H1 (cell line): Measurements from ENCODE around the gene TCP11. TPM values are rescaled to one million over a fixed set of nuclear protein-coding genes. Genes with fewer than 3 reads are reported as not detected.

ENCODE experiments used
- CEBPB ChIP-seq: IDR thresholded peaks from 2 replicates; pipeline ENCODE4 v1.6.1; 2012; ENCODE audit warnings: low read depth, low read length
- FOSL1 ChIP-seq: IDR thresholded peaks from 2 replicates; pipeline ENCODE4 v1.6.1; 2011; ENCODE audit warnings: mild to moderate bottlenecking, low read depth, low read length, moderate library complexity; ENCODE audit not compliant: insufficient read depth
- HDAC6 ChIP-seq: IDR thresholded peaks from one replicate; pipeline ENCODE4 v1.7.1; 2012; ENCODE audit warnings: low read depth, mild to moderate bottlenecking, inconsistent platforms, low read length, moderate library complexity
- JUND ChIP-seq: IDR thresholded peaks from 2 replicates; pipeline ENCODE4 v1.6.1; 2011; ENCODE audit warnings: mild to moderate bottlenecking, improper control_type of control experiment, low read length
- MAX ChIP-seq: IDR thresholded peaks from 2 replicates; pipeline ENCODE4 v1.6.1; 2012; ENCODE audit warnings: inconsistent platforms
- POU5F1 ChIP-seq: IDR thresholded peaks from 2 replicates; pipeline ENCODE4 v1.6.1; 2011; ENCODE audit warnings: low read depth, mild to moderate bottlenecking, low read length, moderate library complexity
- SP1 ChIP-seq: IDR thresholded peaks from 2 replicates; pipeline ENCODE4 v1.6.1; 2011; ENCODE audit warnings: low read depth, low read length
- USF2 ChIP-seq: IDR thresholded peaks from 2 replicates; pipeline ENCODE4 v1.6.1; 2011; ENCODE audit warnings: low read length, improper control_type of control experiment
- polyA plus RNA-seq, 7 experiments: library from polyadenylated mRNA; depleted of rRNA in 3 of 7; stranded (reverse) in 5 of 7; unstranded in 2 of 7; fragments of >200 nt in 5 of 7; fragments of 200-250 nt in 2 of 7; gene quantifications; 1 replicate in 5 of 7; 2 replicates in 1 of 7; 4 replicates in 1 of 7; pipeline versions ENCODE4 v1.2.1 to v1.2.3, GENCODE V29; 2011 to 2013; ENCODE audit warnings: missing spikeins in 2 of 7, mixed read lengths in 2 of 7
- total RNA-seq: library from RNA; stranded (reverse); fragmentation: NEBNext Ultra II Directional; extraction: Animal tissue kit (Norgen Biotek cat#: 25700); gene quantifications from 2 replicates; pipeline ENCODE4 v1.2.1, GENCODE V29; 2021

TCP11 gene
- total and polyA plus RNA-seq, 2 of the 8 experiments (the other 6 are each of a cell fraction or from before 2014, with no cell fraction given) = 0.11 TPM; not detected in 1

- TF ChIP-seq HDAC6 = no peak
- TF ChIP-seq USF2 = no peak
- no peak for TF ChIP-seq CEBPB
- no peak for TF ChIP-seq SP1
- no peak for TF ChIP-seq JUND
- TF ChIP-seq POU5F1 = no peak
- no peak for TF ChIP-seq FOSL1
- no peak for TF ChIP-seq MAX
- TF ChIP-seq, all 59 proteins: peak for 0
Measured at GRCh38 chr6:35188886-35189285, 47.7 kb upstream of the TCP11 start (continued).
